ENCODE measurements around the gene TMEM47. TPM values are rescaled to one million over a fixed set of nuclear protein-coding genes. Genes with fewer than 3 reads are reported as not detected.
A peak's percentile ranks its signal among the peaks of the same experiment; 100 is the strongest.

Gene TMEM47
- total and polyA plus RNA-seq, 2 of the 8 experiments (the other 6 are each of a cell fraction or from before 2014, with no cell fraction given), result 24.8 to 28.5 TPM

GRCh38 chrX:34632384-34632783 is 24.7 kb downstream of the TMEM47 start:
- Histone ChIP-seq H2BK15ac (ENCODE audit: low read length) (no peak overlapping the region), H3K56ac (replicated peaks; ENCODE audit: insufficient read length, low read depth, low read length) (no peak overlapping the region), H4K8ac (ENCODE audit: extremely low read depth, insufficient read depth, low read length) (no peak overlapping the region), H4K91ac (replicated peaks; ENCODE audit: insufficient read length, low read length) (no peak overlapping the region), H3K23ac (ENCODE audit: insufficient read length) (no peak overlapping the region), H3K14ac (ENCODE audit: insufficient read length) (no peak overlapping the region), H2AFZ (ENCODE audit: low read length) (no peak overlapping the region), H2BK12ac (ENCODE audit: low read depth, low read length) (no peak overlapping the region), H3K4ac (replicated peaks; ENCODE audit: insufficient read length, low read depth, low read length) (no peak overlapping the region), H3K18ac (ENCODE audit: extremely low read depth, low read length) (no peak overlapping the region), H2AK5ac (ENCODE audit: low read depth, low read length) (no peak overlapping the region), H3K79me2 (ENCODE audit: control insufficient read depth in 1 of 2, insufficient read depth in 2 of 2, low read length in 2 of 2) (peaks cover 0 to 8% of the 10 kb centered on the region in 2 experiments; a peak in 1 of 4 replicates), H3K4me2 (ENCODE audit: insufficient read depth in 1 of 2, low read depth in 2 of 2, low read length in 2 of 2) (no peak overlapping the region), H2BK20ac (ENCODE audit: low read length) (no peak overlapping the region), H3K27me3 (replicated peaks in 1 of 4; ENCODE audit: control insufficient read depth in 3 of 4, extremely low read depth in 1 of 4, insufficient read depth in 3 of 4, low read length in 3 of 4) (no peaks in the 10 kb centered on the region), H2BK5ac (ENCODE audit: low read depth, low read length) (no peak overlapping the region), H4K20me1 (replicated peaks in 1 of 2; ENCODE audit: control insufficient read depth in 1 of 2, insufficient read depth in 2 of 2, low read length in 2 of 2) (no peaks in the 10 kb centered on the region), H3K4me3 (ENCODE audit: extremely low read depth in 1 of 4, insufficient read depth in 2 of 4, low read depth in 3 of 4, low read length in 4 of 4) (no peak overlapping the region), H3K23me2 (ENCODE audit: low read depth, low read length) (no peaks in the 10 kb centered on the region), H3K9ac (replicated peaks in 1 of 4; ENCODE audit: extremely low read depth in 1 of 4, low read depth in 3 of 4, low read length in 3 of 4) (no peak overlapping the region), H2BK120ac (replicated peaks; ENCODE audit: low read depth, low read length) (no peak overlapping the region), H3K9me3 (ENCODE audit: insufficient read depth in 2 of 2, low read depth in 1 of 2, low read length in 1 of 2) (no peaks in the 10 kb centered on the region), H3K79me1 (ENCODE audit: low read depth, low read length) (no peaks in the 10 kb centered on the region), H3K36me3 (ENCODE audit: control insufficient read depth in 2 of 4, insufficient read depth in 4 of 4, low read length in 3 of 4) (peaks cover 0 to 3% (median 0%) of the 10 kb centered on the region in 4 experiments; a peak in 1 of 8 replicates), H3K4me1 (replicated peaks in 1 of 4; ENCODE audit: control insufficient read depth in 3 of 4, insufficient read depth in 4 of 4, low read length in 3 of 4) (no peaks in the 10 kb centered on the region), H3K27ac (ENCODE audit: low read depth, low read length) (no peak overlapping the region), H4K5ac (ENCODE audit: insufficient read length, low read depth, low read length) (no peak overlapping the region)
- FAIRE-seq (peak; percentile 52), DNase-seq (ENCODE audit: low read depth in 1 of 2, low spot score in 2 of 2) (no peak)
- ChIA-PET CTCF (ENCODE audit: partially characterized antibody) (no interaction called here), POLR2A (ENCODE audit: partially characterized antibody) (no interaction called here)
- 92% methylated on average over 3 of the region's 3 CpGs; no CpG with 5 or more reads in 1 of the 2 experiments for WGBS, 2 experiments (ENCODE audit: extremely low coverage in 1 of 2, insufficient coverage in 1 of 2, insufficient read length in 1 of 2, insufficient replicate concordance in 2 of 2, low coverage in 1 of 2, low lambda C conversion rate in 2 of 2, missing lambda C conversion rate in 1 of 2)
- TF ChIP-seq POLR2AphosphoS5 (IDR thresholded peaks at IDR 0.05; ENCODE audit: low read depth, low read length), result no peak
- peak; percentile 99 for TF ChIP-seq MAFK (IDR thresholded peaks at IDR 0.05; ENCODE audit: low read depth, low read length)

All from H1 (cell line).